HG02642 (cell line): ENCODE data around the gene DCN.

Source experiments
- ATAC-seq: cut with Tn5 transposase; IDR thresholded peaks from one replicate; pipeline ENCODE4 v1.9.1; 2021; ENCODE audit warnings: mild to moderate bottlenecking; ENCODE audit not compliant: unreplicated experiment, poor library complexity

Gene DCN

DNA sequence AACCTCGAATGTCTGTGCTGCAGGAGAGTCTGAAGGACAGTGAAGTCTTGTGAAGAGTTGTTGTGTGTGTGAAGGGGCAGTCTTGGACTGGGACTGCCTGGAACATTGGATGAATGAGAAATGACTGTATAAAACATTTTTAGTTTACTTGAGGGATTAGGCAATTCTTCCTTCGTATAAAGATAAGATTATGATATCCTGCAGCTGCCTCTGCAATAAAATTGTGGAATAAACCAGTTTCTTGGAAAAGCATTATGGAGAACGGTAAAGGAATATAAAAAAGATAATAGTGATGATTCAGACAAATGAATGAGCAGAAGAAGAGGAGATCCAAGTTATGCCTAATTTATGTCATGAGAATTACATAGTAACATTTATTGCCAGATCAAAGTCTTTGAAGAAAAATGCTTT lies 40.4 kb downstream of the DCN start:
- no peak for ATAC-seq

DNA sequence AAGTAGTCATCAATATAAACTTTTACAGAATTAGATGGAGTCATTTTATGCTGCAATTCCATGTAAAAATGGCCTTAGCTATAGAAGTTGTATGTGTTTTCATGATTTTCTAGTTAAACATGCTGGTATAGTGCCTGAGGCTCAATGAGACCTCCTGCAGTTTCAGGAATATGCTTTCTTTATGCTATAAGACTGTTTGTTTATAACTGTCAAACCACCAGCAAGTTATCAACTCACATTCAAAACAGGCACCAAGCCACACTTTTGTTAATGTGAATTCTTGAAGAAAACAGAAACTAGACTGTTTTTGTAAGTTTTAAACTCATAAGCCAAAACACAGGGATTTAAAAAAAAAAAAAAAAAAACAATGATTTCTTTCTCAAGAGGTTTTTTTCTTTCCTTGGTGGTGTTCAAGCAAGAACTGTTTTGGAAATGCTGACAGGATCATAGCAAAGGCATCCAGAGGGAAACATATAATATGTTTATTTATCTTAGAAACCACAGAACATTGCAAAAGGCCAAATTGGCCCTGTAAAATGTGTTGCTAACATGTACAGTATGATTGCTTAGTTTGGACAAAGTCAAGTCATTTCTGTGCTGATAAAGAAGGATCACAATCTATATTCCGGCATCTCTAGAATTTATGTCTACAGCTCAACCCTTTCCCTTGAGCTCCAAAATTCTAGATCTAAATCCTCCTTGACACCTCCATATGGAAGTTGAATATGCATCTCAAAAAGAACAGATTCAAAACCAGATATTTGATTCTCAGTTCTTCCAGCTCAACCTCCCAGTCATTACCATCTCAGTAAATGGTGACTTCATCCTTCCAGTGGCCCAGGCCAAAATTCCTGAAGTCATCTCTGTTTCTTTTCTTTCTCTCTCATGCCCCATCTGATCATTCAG lies 42.3 kb downstream of the DCN start:
- ATAC-seq = no peak

DNA sequence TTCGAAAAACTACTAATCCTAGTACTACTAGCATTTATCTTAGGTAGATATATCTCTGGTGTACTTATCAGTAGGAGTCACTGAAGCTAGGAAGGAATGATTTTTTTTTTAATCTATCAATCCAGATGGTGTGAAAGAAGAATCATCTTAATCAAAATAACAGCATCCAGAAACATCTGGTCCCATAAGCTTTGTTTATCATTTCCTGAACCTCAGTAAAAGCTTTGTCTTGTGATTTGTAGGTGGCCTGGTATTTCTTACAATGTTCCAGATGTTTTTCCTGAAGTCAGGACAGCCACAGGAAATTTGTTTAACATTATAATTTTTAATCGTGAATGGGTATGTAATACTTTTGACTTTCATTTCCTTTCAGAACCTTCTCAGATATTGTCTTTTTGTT lies 43.3 kb downstream of the DCN start:
- ATAC-seq = no peak

DNA sequence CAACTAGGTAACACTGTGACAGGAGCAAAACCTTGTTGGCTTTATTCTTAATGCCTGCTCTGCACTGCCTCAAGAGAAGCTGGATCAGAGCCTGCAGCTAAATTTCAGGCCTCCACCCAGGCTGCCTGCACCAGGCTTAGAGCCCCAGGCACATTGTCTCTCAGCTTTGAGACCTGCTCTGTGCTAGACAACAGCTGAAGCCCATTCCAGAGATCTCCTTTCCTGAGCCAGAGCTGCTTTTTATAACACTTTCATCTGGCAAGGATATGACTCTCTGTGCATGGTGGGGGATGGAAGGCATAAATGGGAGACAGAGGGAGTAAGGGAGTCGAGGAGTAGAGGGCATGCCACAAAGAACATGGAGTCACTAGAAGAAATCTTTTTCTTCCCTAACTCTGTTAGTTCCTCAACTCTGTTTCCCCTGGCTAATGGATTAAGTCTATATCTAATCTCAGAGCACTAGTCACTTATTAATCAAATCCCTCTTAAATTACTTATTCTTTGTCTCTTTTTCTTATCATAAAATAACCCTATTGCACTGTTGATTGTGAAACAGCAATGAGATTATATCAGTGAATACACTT lies 44.2 kb downstream of the DCN start:
- no peak for ATAC-seq

DNA sequence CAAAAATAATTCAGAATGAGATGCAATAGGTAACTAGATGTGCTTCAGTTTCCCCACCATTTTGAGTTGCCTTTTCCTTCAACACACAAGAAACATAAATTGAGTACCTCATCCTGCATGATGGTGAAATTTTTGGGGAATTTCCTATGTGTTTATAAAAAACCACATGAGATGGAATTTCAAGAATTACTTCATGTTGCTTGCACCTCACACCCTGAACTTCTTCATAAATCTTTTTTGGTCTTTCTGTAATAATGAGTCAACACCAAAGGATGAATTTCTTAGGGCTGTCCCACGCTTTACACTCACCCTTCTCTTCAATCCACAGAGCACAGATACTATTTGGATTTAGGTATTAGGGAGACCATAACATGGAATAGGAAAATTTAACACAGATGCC lies 48.7 kb downstream of the DCN start:
- no peak for ATAC-seq

DNA sequence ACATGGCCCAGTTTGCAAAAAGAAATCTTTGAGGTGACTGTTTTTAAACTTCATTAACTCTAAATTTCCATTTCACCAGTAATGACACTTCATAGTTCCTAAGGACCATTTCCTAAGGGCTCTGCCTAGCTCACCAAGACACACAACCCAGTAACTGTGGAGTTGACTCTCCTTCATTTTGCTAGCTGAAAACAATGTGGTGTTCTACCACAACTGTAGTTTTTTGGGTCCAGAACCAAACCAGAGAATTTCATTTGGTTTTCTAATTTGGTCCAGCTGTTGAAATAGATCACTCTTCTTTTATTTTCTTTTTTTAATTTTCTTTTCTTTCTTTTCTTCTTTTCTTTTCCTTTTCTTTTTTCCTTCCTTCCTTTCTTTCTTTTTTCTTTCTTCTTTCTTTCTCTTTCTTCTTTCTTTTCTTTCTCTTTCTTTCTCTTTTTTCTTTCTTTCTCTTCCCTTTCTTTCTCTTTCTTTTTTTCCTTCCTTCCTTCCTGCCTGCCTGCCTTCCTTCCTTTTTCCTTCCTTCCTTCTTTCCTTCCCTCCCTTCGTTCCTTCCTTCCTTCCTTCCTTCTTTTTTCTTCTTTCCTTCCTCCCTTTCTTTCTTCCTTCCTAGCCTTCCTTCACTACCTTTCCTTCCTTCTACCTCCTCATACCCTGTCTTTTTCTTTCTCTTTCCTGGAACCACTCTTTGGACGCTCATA lies 52.8 kb downstream of the DCN start:
- ATAC-seq = no peak

DNA sequence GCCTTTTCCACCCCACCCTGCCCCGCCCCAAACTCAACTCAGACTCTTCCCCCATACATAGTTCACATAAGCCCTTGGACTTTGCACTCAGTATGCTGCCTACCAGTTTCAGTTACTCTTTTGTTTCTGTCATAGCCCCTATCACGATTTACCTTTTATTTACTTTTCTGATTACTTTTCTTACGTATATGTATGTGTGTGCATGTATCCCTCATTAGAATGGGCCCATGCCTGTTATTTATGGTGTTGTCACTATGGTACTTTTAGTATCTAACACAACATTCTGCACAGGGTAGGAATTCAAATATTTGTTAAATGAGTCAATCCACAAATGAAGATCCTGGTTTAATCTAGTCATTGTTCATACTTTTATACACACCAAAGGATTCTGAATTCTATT lies 54.9 kb downstream of the DCN start:
- no peak for ATAC-seq

DNA sequence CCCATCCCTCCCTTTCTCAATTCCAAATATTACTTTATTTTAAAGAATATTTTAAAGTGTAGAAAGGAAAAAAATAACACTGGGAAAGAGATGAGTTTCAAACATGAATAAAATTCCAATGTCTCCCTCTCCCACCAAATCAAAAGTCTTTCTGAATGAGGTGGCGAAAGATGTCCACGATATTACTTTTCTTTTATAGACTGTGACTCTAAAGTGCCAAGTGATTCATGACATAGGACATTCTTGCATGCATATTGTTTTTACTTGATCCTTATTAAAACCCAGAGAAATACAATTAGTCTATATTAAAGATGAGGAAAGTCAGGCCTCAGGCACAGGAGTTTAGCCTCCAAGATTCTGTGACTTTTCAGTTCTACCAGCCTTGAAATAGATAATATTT lies 55.3 kb downstream of the DCN start:
- ATAC-seq = no peak

DNA sequence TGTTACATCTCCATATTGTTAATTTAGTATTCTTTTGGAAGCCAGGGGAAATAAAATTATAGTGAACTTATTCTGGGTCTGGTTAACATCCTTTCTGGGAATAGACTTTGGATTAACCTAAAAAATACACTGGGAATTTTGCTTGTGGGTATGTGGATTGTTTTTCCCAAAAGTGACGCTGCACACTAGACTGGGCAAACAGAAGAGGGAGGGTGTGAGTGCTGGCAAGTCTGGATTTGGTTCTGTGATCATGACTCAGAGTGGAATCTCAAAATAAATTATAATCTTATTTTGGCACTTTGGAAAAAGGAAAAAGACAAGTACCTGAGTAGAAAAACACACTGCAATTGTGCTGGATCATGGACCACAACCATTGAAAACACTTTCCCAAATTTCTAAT lies 56.1 kb downstream of the DCN start:
- ATAC-seq = no peak

DNA sequence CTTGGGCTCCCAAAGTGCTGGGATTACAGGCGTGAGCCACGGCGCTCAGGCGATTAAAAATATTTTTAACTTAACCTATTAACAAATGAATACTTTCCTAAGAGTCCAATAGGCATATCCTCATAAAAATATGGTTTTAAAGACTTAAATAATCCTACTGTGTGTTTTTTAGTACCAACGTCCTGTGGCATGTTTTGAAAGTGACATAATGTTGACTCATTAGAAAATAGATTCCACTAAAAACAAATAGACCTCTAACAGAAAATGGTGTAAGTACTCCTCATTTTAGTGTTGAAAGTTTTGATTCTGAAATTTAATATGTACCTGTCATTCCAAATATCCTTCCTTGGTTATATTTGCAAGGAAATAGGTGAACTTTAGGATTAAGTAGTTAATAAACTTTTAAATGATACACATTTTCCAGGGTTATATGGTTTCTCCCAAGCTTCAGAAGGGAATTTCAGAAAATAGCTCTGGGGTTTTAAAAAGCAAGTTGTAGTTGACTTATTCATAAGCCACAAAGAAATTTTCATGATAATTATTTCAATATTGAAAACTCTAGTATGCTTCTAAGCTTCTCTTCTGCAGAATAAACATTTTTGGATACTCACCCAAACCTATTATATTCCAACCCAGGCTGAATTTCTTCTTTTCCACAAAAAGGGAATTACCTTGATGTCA lies 59.2 kb downstream of the DCN start:
- ATAC-seq = no peak

DNA sequence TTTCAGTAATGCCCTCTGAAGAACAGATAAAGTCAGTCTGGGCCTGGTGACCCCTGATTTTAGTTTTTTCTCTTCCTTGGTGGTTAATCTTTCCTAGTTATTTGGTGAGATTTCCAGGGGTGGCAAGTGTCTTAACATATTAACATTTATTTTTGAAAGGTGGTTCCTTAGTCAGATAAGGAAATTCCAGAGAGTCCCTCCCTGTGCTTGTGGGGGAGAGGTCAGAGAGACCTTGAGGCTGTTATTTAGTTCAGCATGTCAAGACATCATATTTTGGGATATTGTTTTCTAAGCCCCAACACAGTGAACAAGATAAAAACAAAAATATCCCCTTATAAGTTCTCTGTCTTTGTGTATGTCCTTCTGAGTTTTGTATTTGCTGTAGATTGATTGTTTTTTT lies 61.8 kb downstream of the DCN start:
- ATAC-seq = no peak

DNA sequence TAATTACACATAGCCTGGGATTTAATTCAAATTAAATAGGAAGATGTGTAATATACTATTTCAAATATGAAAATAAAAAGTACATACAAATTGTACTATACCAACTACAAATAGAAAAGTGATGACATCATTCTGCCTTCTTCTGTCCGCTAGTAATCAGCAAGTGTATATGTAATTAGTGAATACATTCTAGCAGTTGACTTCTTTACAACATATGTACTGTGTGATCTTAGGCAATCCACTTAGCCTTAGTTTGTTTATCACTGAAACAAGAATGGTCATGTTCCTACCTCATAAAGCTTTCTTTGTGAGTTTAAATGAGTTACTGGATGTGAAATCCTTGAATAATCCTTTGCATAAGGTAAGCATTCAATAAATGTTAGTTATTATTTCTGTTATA lies 63.5 kb downstream of the DCN start:
- ATAC-seq = no peak

DNA sequence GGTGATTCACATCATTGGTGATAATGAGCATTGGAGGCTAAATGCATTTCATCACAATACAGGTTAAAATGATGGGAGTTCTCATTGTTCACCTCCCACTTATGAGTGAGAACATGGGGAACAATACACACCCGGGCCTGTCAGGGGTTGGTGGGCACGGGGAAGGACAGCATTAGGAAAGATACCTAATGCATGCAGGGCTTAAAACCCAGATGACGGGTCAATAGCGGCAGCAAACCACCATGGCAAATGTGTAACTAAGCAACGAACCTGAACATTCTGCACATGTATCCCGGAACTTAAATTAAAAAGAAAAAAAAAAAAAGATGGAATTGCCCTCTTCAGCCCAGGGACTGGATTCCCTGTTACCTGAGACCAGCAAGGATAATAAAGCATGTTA lies 69.0 kb downstream of the DCN start:
- ATAC-seq = no peak

DNA sequence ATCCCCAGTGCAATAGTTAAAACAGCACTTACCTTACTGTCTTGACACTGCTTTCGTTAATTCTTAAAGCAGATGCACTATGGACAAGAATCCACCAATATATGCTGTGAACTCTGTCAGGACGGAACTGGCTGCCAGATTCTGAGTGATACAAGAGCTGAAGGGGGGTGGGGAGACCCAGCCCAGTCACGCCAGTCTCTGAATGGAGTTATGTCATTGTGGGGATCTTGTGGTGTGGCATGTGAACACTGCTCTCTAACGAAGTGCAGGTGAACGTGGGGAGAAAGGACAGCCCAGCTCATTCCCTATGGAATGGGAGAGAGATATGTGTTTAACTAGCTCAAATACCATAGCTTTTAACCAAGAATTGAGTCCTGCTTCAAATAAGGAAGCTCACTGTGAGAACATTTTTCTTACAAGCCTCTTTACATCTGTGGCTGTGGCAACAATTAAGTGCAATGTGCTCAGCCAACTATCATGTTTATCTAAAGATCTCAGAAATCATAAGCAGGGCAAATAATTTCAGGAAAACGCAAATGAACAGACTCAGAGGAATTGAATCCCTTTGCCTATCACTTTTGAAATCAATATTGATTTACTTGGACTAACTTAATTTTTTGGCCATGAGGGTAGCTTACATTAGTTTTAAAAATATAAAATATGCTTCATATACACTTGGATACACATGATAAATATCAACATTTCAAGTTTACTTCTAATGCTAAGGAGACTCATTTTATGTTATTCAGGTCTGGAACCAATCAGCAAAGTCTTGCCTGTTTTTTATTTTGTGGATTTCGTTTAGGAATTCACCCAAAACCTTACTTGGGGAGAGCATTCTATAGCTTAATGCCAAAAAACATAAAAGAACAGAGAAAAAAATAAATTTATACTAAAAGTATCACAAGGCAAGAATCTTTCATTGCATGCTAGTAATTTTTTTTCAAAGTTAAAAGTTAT lies 71.0 kb downstream of the DCN start, which contains the start of gene LUM:
Gene LUM (minus strand): TSS at position 129 of the 960 bp plus-strand sequence. CDS start 2,515 bp downstream, outside the sequence.
- ATAC-seq = no peak

DNA sequence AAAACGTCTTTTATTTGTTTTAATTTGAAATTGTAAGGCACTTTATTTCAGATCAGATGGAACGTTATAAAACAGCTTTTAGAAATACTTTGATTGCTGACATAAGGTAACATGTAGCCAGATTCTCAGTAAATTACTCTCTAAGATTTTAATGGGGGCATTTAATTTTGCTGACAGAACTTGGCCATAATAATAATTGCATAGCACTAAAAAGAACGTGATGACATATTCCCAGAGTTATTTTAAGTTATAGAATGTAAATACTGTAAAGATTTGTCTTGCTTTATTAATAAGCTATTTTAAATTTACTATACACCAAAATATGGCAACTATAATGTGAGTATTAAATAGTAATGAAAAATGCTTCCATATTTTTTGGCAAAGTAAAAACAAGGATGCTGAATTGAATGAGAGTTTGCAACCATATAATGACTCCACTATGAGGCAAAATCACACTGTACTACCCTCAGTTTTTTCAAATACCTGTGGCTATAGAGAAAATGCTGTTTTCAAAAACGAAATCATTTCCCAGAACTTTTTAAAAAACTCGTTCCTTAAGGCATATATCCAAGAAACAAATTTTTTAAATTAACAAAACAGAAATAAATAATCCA lies 72.2 kb downstream of the DCN start:
- ATAC-seq = no peak

DNA sequence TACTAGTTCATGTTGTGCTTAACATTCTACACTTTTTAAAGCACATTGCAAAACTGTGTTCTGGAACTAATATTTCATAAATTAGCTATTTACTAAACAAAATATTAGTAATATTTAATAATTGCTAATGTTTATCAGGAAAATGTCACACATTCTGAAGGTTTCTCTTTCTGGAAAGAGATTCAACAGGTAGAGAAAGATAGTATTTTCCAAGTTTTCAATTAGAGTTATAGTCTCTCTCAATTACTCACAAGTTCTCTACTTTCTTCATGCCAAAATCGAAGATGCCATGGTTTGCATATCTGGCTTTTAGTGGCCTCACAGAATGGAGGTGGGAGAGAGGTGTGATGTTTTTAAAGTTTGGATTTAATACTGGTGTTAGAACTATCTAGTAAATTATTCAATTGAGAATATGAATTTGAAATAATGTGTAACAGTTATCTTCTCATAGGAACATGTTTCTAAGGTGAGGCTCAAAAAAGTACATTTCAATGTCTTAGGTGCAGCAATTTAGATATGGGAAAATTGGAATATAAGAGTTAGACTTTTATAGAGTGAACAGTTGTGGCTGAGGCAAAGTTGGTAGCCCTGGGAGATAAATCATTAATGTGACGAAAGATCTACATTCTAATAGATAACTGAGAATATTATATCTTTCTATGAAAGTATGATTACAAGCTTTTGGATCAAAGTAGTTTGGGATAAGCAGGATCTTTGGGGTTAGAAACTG lies 72.9 kb downstream of the DCN start:
- ATAC-seq = no peak

DNA sequence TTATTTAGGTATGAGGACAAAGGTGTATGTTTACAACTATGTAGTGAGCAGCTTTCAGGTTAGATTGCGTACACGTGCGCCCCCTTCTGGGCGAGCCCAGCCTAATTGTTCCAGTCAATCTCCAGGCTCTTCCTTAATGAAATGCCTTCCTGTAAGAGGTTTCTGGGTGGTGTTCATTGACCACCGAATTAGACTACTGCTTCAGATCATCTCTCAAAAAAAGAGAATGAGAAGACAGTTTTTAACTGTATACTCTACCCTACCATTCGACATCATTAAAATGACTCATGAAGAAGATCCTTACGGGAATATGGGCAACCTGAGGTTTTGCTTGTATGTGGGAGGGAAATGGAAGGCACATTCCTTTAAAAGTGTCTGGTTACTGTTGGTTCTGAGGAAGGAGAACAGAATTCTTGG lies 73.5 kb downstream of the DCN start:
- peak; percentile 83 for ATAC-seq

DNA sequence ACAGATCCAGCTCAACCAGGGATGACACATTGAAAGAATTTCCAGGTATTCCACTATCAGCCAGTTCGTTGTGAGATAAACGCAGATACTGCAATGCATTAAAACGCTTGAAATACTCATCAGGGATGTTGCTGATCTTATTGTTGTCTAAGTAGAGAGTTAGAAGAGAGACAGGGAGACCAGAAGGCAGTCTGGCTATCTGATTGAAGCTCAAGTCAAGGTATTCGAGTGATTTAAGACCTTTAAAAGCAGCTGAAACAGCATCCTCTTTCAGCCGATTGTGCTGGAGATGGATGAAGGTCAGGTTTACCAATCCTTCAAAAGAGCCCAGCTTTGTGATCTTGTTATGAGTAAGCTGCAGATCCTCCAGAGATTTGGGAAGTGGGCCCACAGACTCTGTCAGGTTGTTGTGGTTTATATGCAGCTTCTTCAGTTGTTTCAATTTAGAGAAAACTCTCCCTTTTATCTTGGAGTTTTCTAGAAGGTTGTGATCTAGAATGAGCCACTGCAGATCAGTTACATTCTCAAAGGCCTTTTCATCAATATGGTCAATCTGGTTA lies 74.3 kb downstream of the DCN start:
- no peak for ATAC-seq
